PFSK-1 (cell line): ENCODE measurements around the gene IZUMO3.

Experiments
- FOXP2 ChIP-seq: optimal IDR thresholded peaks from 2 replicates; pipeline ENCODE3; 2011; ENCODE audit warnings: borderline replicate concordance, control low read depth, inconsistent platforms; ENCODE audit not compliant: insufficient read depth; ENCODE audit errors: extremely low read length, extremely low read depth
- POLR2AphosphoS5 ChIP-seq: IDR thresholded peaks from 2 replicates; pipeline ENCODE4 v1.6.1; 2012; ENCODE audit warnings: low read depth, mild to moderate bottlenecking, control low read depth, low read length, moderate library complexity
- SIN3A ChIP-seq: IDR thresholded peaks from 2 replicates; pipeline ENCODE4 v1.6.1; 2012; ENCODE audit warnings: mild to moderate bottlenecking, low read length, moderate library complexity, borderline replicate concordance; ENCODE audit not compliant: insufficient read depth
- TAF1 ChIP-seq: IDR thresholded peaks from 2 replicates; pipeline ENCODE4 v1.6.1; 2012; ENCODE audit warnings: low read length, control low read depth, borderline replicate concordance; ENCODE audit not compliant: insufficient read depth
- TF ChIP-seq, protein P1 (sequence below), 2 experiments: IDR thresholded peaks; 2 replicates each; pipeline versions ENCODE4 v1.6.1 to v1.8.0; 2011 to 2012; ENCODE audit warnings: low read depth in 2 of 2, low read length in 2 of 2, control low read depth in 1 of 2, inconsistent platforms in 1 of 2, mild to moderate bottlenecking in 1 of 2, moderate library complexity in 1 of 2; ENCODE audit not compliant: insufficient read depth in 1 of 2

The IZUMO3 gene

DNA sequence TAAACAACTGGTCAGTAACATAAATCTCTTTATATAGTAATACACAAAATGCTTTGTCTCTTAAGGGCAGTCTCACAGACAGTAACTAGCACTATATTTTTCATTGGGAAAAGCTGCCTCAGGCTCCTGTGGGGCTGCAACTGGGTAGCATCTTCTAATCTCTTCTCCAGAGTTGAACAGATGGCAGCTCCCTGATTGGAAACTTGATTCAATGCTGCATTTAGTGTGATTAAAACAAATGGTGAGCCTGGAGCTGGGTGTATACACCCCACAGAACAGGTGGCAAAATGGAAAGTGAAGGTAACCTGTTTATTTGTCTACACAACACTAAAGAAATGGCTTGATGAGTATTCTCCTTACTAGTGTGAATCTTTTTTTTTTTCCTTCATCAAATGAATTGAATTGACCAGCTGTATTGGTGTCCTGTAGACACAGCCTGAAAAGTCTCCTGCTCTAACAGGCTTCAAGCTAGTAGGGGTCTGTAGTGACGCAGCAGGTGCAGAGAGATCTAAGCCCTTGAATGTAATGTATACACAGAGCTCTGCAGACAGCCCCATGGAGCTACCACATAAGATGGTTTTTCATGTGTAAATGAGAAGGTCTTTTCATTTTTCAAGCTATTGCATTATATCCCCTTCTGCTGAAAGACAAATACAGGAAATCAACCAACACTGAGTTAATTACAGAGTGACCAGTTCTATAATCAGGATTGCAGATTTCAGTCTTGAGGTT is 43.3 kb downstream of the IZUMO3 start:
- TF ChIP-seq, protein P1, sequence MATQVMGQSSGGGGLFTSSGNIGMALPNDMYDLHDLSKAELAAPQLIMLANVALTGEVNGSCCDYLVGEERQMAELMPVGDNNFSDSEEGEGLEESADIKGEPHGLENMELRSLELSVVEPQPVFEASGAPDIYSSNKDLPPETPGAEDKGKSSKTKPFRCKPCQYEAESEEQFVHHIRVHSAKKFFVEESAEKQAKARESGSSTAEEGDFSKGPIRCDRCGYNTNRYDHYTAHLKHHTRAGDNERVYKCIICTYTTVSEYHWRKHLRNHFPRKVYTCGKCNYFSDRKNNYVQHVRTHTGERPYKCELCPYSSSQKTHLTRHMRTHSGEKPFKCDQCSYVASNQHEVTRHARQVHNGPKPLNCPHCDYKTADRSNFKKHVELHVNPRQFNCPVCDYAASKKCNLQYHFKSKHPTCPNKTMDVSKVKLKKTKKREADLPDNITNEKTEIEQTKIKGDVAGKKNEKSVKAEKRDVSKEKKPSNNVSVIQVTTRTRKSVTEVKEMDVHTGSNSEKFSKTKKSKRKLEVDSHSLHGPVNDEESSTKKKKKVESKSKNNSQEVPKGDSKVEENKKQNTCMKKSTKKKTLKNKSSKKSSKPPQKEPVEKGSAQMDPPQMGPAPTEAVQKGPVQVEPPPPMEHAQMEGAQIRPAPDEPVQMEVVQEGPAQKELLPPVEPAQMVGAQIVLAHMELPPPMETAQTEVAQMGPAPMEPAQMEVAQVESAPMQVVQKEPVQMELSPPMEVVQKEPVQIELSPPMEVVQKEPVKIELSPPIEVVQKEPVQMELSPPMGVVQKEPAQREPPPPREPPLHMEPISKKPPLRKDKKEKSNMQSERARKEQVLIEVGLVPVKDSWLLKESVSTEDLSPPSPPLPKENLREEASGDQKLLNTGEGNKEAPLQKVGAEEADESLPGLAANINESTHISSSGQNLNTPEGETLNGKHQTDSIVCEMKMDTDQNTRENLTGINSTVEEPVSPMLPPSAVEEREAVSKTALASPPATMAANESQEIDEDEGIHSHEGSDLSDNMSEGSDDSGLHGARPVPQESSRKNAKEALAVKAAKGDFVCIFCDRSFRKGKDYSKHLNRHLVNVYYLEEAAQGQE (IDR thresholded peaks at IDR 0.05; ENCODE audit: insufficient read depth in 1 of 2, low read depth in 2 of 2, low read length in 2 of 2): no peak

DNA sequence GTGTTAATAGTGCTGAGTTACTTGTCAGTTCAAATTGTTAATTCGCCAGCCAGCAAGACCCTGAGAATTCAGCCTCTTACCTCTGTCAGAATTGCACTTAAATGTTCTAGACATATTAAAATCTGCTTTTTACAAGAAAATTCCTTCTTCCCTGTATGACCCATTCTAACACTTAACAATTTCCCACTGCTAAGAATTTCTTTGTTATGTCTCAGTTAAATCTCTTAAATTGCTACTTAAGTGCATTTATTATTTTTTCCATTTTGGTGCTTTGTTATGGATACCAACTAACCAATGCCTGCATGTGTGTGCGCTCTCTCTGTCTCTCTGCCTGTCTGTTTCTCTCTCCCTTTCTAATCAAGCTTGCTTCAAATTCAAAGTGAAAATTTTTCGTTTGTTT is 44.9 kb downstream of the IZUMO3 start:
- TF ChIP-seq, protein P1 (IDR thresholded peaks at IDR 0.05; ENCODE audit: insufficient read depth in 1 of 2, low read depth in 2 of 2, low read length in 2 of 2): no peak
- no peak for TF ChIP-seq TAF1
- no peak for TF ChIP-seq SIN3A
- no peak for TF ChIP-seq FOXP2
- no peak for TF ChIP-seq POLR2AphosphoS5

DNA sequence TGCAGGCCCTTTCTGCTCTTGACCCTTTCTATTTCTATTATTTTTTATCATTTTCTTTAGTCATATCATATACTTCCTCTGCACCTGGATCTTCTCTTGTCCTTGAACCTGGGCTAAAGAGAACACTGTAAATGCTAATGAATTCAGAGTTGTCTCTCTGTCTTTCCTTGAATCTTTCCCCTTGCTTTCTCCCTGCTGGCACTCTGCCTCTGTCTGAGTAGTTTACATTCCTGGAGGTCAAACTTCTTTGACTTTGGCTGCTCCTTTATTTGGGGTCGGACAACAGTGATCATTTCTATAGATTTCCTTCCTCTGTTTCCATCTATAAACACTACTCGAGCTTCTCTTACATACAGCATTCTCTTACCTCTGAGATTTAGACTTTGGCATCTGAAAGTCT is 47.1 kb downstream of the IZUMO3 start:
- TF ChIP-seq POLR2AphosphoS5: no peak
- TF ChIP-seq SIN3A: no peak
- TF ChIP-seq, protein P1 (IDR thresholded peaks at IDR 0.05; ENCODE audit: insufficient read depth in 1 of 2, low read depth in 2 of 2, low read length in 2 of 2): no peak
- TF ChIP-seq TAF1: no peak
- TF ChIP-seq FOXP2: no peak

DNA sequence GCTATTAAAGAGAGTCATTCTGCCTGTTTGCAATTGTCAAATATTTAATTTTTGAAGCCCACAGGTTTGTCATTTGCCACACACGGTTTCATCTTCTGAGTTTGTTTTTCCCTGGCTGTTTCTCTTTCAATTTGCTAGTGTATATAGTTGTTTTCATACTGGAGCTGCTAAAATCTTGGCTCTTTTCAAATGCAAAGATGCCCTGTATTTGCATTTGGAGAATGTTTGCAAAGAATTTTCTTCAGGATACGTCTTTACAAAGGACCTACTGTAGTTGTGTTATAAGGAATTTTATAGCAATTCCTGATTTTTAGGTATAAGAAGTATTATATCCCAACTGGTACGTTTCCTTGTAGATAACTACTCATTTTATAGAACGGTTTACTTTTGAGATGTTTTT is 48.0 kb downstream of the IZUMO3 start:
- TF ChIP-seq SIN3A: no peak
- no peak for TF ChIP-seq FOXP2
- no peak for TF ChIP-seq POLR2AphosphoS5
- TF ChIP-seq, protein P1 (IDR thresholded peaks at IDR 0.05; ENCODE audit: insufficient read depth in 1 of 2, low read depth in 2 of 2, low read length in 2 of 2): no peak
- TF ChIP-seq TAF1: no peak
